GM18870 (cell line): ENCODE data around the gene SVIL.
A peak's percentile ranks its signal among the peaks of the same experiment; 100 is the strongest.

Source experiments
- ATAC-seq: cut with Tn5 transposase; IDR thresholded peaks from one replicate; pipeline ENCODE4 v1.9.1; 2021; ENCODE audit warnings: moderate library complexity; ENCODE audit not compliant: unreplicated experiment

Gene SVIL

GRCh38 chr10:29650552-29650944, 15.8 kb upstream of the SVIL start:
- no peak for ATAC-seq

GRCh38 chr10:29649561-29650551, 15.1 kb upstream of the SVIL start:
- no peak for ATAC-seq

- ATAC-seq = no peak
Observed at GRCh38 chr10:29648983-29649268, 14.2 kb upstream of the SVIL start.

GRCh38 chr10:29648114-29648982, 13.6 kb upstream of the SVIL start:
- no peak for ATAC-seq

GRCh38 chr10:29647478-29647877, 12.7 kb upstream of the SVIL start:
- no peak for ATAC-seq

- no peak for ATAC-seq
Observed at GRCh38 chr10:29646960-29647461, 12.2 kb upstream of the SVIL start.

- ATAC-seq = no peak
Observed at GRCh38 chr10:29646238-29646902, 11.6 kb upstream of the SVIL start.

- ATAC-seq = no peak
Observed at GRCh38 chr10:29643771-29644501, 9.2 kb upstream of the SVIL start.

GRCh38 chr10:29642990-29643389, 8.2 kb upstream of the SVIL start:
- no peak for ATAC-seq

- ATAC-seq = no peak
Observed at GRCh38 chr10:29637537-29637936, 2.8 kb upstream of the SVIL start.

- no peak for ATAC-seq
Observed at GRCh38 chr10:29636178-29636577, 1.4 kb upstream of the SVIL start.

GRCh38 chr10:29635711-29636144, 957 bp upstream of the SVIL start:
- peak; percentile 49 for ATAC-seq

- ATAC-seq = no peak
Observed at GRCh38 chr10:29634105-29634504, 666 bp downstream of the SVIL start.

- no peak for ATAC-seq
Observed at GRCh38 chr10:29631049-29631339, 3.8 kb downstream of the SVIL start.

- no peak for ATAC-seq
Observed at GRCh38 chr10:29630205-29631048, 4.3 kb downstream of the SVIL start.

GRCh38 chr10:29628912-29629526, 5.8 kb downstream of the SVIL start:
- ATAC-seq = no peak

- no peak for ATAC-seq
Observed at GRCh38 chr10:29628311-29628710, 6.5 kb downstream of the SVIL start.

- ATAC-seq = no peak
Observed at GRCh38 chr10:29627201-29628132, 7.3 kb downstream of the SVIL start.
